Activated T-cell treated with anti-CD3 and anti-CD28 coated beads, Interleukin-2, amount 50 U/mL, for 4 hours (primary cell): ENCODE data around the gene MARCHF3. TPM values are rescaled to one million over a fixed set of nuclear protein-coding genes. Genes with fewer than 3 reads are reported as not detected.
"Not testable (repeated sequence)": the region's sequence is repeated elsewhere in the genome, so short reads cannot be mapped to it uniquely, and the experiment has no call there.

Experiments
- ATAC-seq, 2 donors: fragments of 200-7000 bp; cut with Tn5 transposase; one replicate each; pipeline ENCODE4 v1.10.0; 2021
- DNase-seq: peaks from one replicate; pipeline ENCODE4 v3.0.0-alpha.2; 2020
- H3K27me3 Mint-ChIP-seq: one replicate; pipeline ENCODE4 v1.8.0; 2021; ENCODE audit warnings: low read depth, mixed read lengths
- H3K36me3 Mint-ChIP-seq: one replicate; pipeline ENCODE4 v1.8.0; 2022; ENCODE audit warnings: mixed read lengths; ENCODE audit not compliant: insufficient read depth
- H3K4me1 Mint-ChIP-seq: one replicate; pipeline ENCODE4 v1.8.0; 2021; ENCODE audit warnings: low read depth, mixed read lengths
- H3K4me3 Mint-ChIP-seq: one replicate; pipeline ENCODE4 v1.8.0; 2021; ENCODE audit warnings: mild to moderate bottlenecking, moderate library complexity, mixed read lengths
- H3K9me3 Mint-ChIP-seq: one replicate; pipeline ENCODE4 v1.8.0; 2021; ENCODE audit warnings: mixed read lengths
- total RNA-seq, 3 donors: library from RNA; stranded (reverse); gene quantifications; one replicate each; pipeline ENCODE4 v1.2.1, GENCODE V29; 2021

The MARCHF3 gene
- total RNA-seq, 3 donors from 2014 or later = 2.7 to 4.2 (median 3.3) TPM

GRCh38 chr5:127011961-127012644 lies 18.3 kb downstream of the MARCHF3 start:
- H3K9me3 Mint-ChIP-seq = no peaks in the 10 kb centered on the region
- H3K4me3 Mint-ChIP-seq = no peak overlapping the region
- ATAC-seq (peak in 1 of 2 donors; percentile 50), DNase-seq (no peak)
- peaks cover 2% of the 10 kb centered on the region for H3K36me3 Mint-ChIP-seq
- peaks cover 28% of the 10 kb centered on the region for H3K4me1 Mint-ChIP-seq
- H3K27me3 Mint-ChIP-seq = peaks cover 2% of the 10 kb centered on the region

- no peak overlapping the region for H3K4me3 Mint-ChIP-seq
- no peaks in the 10 kb centered on the region for H3K9me3 Mint-ChIP-seq
- DNase-seq (no peak), ATAC-seq (no peak)
- no peaks in the 10 kb centered on the region for H3K36me3 Mint-ChIP-seq
- H3K4me1 Mint-ChIP-seq = peaks cover 28% of the 10 kb centered on the region
- H3K27me3 Mint-ChIP-seq = peaks cover 2% of the 10 kb centered on the region
These were observed 19.2 kb downstream of the MARCHF3 start for GRCh38 chr5:127011153-127011552.

GRCh38 chr5:127010362-127010761 lies 20.0 kb downstream of the MARCHF3 start:
- Mint-ChIP-seq H3K4me1 (peaks cover 28% of the 10 kb centered on the region), H3K36me3 (no peaks in the 10 kb centered on the region), H3K27me3 (peaks cover 2% of the 10 kb centered on the region), H3K4me3 (no peak overlapping the region), H3K9me3 (no peaks in the 10 kb centered on the region)
- ATAC-seq (no peak), DNase-seq (no peak)

- Mint-ChIP-seq H3K27me3 (no peaks in the 10 kb centered on the region), H3K36me3 (no peaks in the 10 kb centered on the region), H3K4me1 (peaks cover 26% of the 10 kb centered on the region), H3K4me3 (no peak overlapping the region), H3K9me3 (no peaks in the 10 kb centered on the region)
- DNase-seq (no peak), ATAC-seq (no peak)
These were observed 20.6 kb downstream of the MARCHF3 start for GRCh38 chr5:127009784-127010183.

- Mint-ChIP-seq H3K36me3 (no peaks in the 10 kb centered on the region), H3K27me3 (no peaks in the 10 kb centered on the region), H3K9me3 (no peaks in the 10 kb centered on the region), H3K4me3 (no peak overlapping the region), H3K4me1 (peaks cover 14% of the 10 kb centered on the region)
- DNase-seq (no peak), ATAC-seq (no peak)
These were observed 21.9 kb downstream of the MARCHF3 start for GRCh38 chr5:127008300-127008975.

- DNase-seq (no peak), ATAC-seq (no peak)
- Mint-ChIP-seq H3K4me3 (no peak overlapping the region), H3K27me3 (no peaks in the 10 kb centered on the region), H3K36me3 (no peaks in the 10 kb centered on the region), H3K9me3 (no peaks in the 10 kb centered on the region), H3K4me1 (peaks cover 11% of the 10 kb centered on the region)
These were observed 22.8 kb downstream of the MARCHF3 start for GRCh38 chr5:127007522-127007921.

- H3K27me3 Mint-ChIP-seq = no peaks in the 10 kb centered on the region
- ATAC-seq = no peak
- peaks cover 4% of the 10 kb centered on the region for H3K4me1 Mint-ChIP-seq
- DNase-seq = no peak
- no peak overlapping the region for H3K4me3 Mint-ChIP-seq
- H3K36me3 Mint-ChIP-seq = no peaks in the 10 kb centered on the region
- no peaks in the 10 kb centered on the region for H3K9me3 Mint-ChIP-seq
These were observed 23.6 kb downstream of the MARCHF3 start for GRCh38 chr5:127006744-127007143.

GRCh38 chr5:127005282-127005681 lies 25.1 kb downstream of the MARCHF3 start:
- not testable (repeated sequence) for H3K27me3 Mint-ChIP-seq, H3K36me3 Mint-ChIP-seq, DNase-seq, H3K9me3 Mint-ChIP-seq, H3K4me1 Mint-ChIP-seq, H3K4me3 Mint-ChIP-seq, ATAC-seq

- DNase-seq (no peak), ATAC-seq (no peak)
- Mint-ChIP-seq H3K36me3 (no peaks in the 10 kb centered on the region), H3K4me1 (no peaks in the 10 kb centered on the region), H3K4me3 (no peak overlapping the region), H3K27me3 (no peaks in the 10 kb centered on the region), H3K9me3 (no peaks in the 10 kb centered on the region)
These were observed 25.6 kb downstream of the MARCHF3 start for GRCh38 chr5:127004721-127005120.

- H3K4me1 Mint-ChIP-seq = no peaks in the 10 kb centered on the region
- no peaks in the 10 kb centered on the region for H3K36me3 Mint-ChIP-seq
- no peak for ATAC-seq
- H3K4me3 Mint-ChIP-seq = no peak overlapping the region
- H3K9me3 Mint-ChIP-seq = no peaks in the 10 kb centered on the region
- no peaks in the 10 kb centered on the region for H3K27me3 Mint-ChIP-seq
- no peak for DNase-seq
These were observed 26.4 kb downstream of the MARCHF3 start for GRCh38 chr5:127003798-127004495.

GRCh38 chr5:127002390-127002789 lies 28.0 kb downstream of the MARCHF3 start:
- ATAC-seq (no peak), DNase-seq (no peak)
- Mint-ChIP-seq H3K27me3 (no peaks in the 10 kb centered on the region), H3K4me1 (no peaks in the 10 kb centered on the region), H3K36me3 (no peaks in the 10 kb centered on the region), H3K4me3 (no peak overlapping the region), H3K9me3 (no peaks in the 10 kb centered on the region)

GRCh38 chr5:127001621-127002296 lies 28.6 kb downstream of the MARCHF3 start:
- no peaks in the 10 kb centered on the region for H3K9me3 Mint-ChIP-seq
- no peaks in the 10 kb centered on the region for H3K4me1 Mint-ChIP-seq
- no peaks in the 10 kb centered on the region for H3K27me3 Mint-ChIP-seq
- no peak for ATAC-seq
- no peaks in the 10 kb centered on the region for H3K36me3 Mint-ChIP-seq
- DNase-seq = no peak
- H3K4me3 Mint-ChIP-seq = no peak overlapping the region

- DNase-seq = no peak
- Mint-ChIP-seq H3K27me3 (no peaks in the 10 kb centered on the region), H3K4me3 (no peak overlapping the region), H3K4me1 (peaks cover 3% of the 10 kb centered on the region), H3K9me3 (no peaks in the 10 kb centered on the region), H3K36me3 (no peaks in the 10 kb centered on the region)
- no peak for ATAC-seq
These were observed 31.3 kb downstream of the MARCHF3 start for GRCh38 chr5:126998895-126999570.

GRCh38 chr5:126998201-126998631 lies 32.1 kb downstream of the MARCHF3 start:
- H3K9me3 Mint-ChIP-seq = no peaks in the 10 kb centered on the region
- DNase-seq (no peak), ATAC-seq (no peak)
- H3K4me3 Mint-ChIP-seq = no peak overlapping the region
- no peaks in the 10 kb centered on the region for H3K27me3 Mint-ChIP-seq
- H3K4me1 Mint-ChIP-seq = peaks cover 9% of the 10 kb centered on the region
- H3K36me3 Mint-ChIP-seq = no peaks in the 10 kb centered on the region
